ENCODE results near the gene SMPX. TPM values are rescaled to one million over a fixed set of nuclear protein-coding genes. Genes with fewer than 3 reads are reported as not detected.

Gene SMPX
- total RNA-seq, 1 donor from 2014 or later = not detected

DNA sequence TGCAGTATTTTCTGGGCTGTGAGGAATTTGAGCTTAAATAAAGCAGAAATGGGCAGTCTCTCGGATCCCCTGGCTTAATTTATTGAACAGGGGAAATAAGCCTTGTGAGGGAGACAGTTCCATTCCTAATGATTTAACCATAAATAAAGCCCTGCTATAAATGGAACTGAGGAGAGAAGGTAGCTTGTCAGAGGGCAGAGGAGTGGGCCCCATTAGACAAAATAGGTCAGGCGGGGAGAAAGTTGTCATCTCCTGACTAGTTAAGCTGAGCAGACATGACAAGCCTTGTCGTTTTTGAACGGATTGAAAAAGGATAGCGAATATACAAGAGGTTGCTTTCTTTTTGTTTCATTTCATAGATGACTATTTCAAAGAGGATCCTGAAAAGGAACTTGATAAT, 39.3 kb downstream of the SMPX start:
- Mint-ChIP-seq H3K27ac (ENCODE audit: unreplicated experiment) (no peak overlapping the region), H3K4me3 (ENCODE audit: unreplicated experiment) (no peak overlapping the region)

DNA sequence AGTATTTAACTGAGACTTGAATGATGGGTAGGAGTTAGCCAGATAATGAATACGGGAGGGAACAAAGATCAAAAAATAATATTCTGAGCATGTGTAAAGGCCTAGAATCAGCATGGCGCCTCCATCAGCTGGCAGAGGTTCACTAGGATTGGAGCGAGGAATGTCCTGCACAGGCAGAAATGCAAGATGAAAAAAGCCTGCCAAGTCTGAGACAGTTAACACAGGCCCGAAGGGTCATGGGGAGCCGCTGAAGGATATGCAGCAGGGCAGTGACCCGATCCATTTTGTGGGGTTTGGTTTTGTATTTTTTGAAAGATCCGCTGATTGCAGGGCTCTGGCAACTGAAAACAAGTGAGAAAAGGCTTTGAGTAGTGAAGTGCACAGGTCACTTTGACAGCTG, 40.1 kb downstream of the SMPX start:
- no peak overlapping the region for H3K4me3 Mint-ChIP-seq (ENCODE audit: unreplicated experiment)
- no peaks in the 10 kb centered on the region for H3K27me3 Mint-ChIP-seq (ENCODE audit: unreplicated experiment)
- no peaks in the 10 kb centered on the region for H3K9me3 Mint-ChIP-seq (ENCODE audit: unreplicated experiment)
- H3K4me1 Mint-ChIP-seq (ENCODE audit: low read depth, unreplicated experiment) = no peaks in the 10 kb centered on the region
- DNase-seq = no peak
- no peak overlapping the region for H3K27ac Mint-ChIP-seq (ENCODE audit: unreplicated experiment)
- TF ChIP-seq, protein P1, sequence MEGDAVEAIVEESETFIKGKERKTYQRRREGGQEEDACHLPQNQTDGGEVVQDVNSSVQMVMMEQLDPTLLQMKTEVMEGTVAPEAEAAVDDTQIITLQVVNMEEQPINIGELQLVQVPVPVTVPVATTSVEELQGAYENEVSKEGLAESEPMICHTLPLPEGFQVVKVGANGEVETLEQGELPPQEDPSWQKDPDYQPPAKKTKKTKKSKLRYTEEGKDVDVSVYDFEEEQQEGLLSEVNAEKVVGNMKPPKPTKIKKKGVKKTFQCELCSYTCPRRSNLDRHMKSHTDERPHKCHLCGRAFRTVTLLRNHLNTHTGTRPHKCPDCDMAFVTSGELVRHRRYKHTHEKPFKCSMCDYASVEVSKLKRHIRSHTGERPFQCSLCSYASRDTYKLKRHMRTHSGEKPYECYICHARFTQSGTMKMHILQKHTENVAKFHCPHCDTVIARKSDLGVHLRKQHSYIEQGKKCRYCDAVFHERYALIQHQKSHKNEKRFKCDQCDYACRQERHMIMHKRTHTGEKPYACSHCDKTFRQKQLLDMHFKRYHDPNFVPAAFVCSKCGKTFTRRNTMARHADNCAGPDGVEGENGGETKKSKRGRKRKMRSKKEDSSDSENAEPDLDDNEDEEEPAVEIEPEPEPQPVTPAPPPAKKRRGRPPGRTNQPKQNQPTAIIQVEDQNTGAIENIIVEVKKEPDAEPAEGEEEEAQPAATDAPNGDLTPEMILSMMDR (IDR thresholded peaks at IDR 0.05; ENCODE audit: partially characterized antibody, unreplicated experiment) = no peak
- H3K36me3 Mint-ChIP-seq (ENCODE audit: unreplicated experiment) = no peaks in the 10 kb centered on the region

More for the DNA sequence above, 39.3 kb downstream of the SMPX start:
- Mint-ChIP-seq H3K36me3 (ENCODE audit: unreplicated experiment) (no peaks in the 10 kb centered on the region), H3K9me3 (ENCODE audit: unreplicated experiment) (no peaks in the 10 kb centered on the region), H3K4me1 (ENCODE audit: low read depth, unreplicated experiment) (no peaks in the 10 kb centered on the region), H3K27me3 (ENCODE audit: unreplicated experiment) (no peaks in the 10 kb centered on the region)
- no peak for DNase-seq
- TF ChIP-seq, protein P1 (IDR thresholded peaks at IDR 0.05; ENCODE audit: partially characterized antibody, unreplicated experiment) = no peak

DNA sequence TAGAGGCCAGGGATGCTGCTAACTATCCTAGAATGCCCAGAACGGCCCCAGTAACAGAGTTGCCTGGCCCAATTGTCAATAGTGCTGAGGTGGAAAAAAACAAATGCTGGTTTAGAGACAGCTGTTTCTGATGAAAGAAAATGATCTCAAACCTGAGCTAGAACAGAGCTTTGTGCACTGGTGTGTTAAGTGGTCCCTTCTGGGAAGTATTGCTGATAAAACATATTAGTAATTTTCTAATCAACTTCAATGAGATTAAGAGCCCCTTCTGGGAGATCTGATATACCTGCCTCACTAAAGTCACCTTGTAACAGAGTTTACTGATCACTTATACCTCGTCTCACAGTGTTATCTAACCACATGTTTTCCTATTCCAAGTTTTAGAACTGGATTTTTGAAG, 42.1 kb downstream of the SMPX start:
- Mint-ChIP-seq H3K27ac (ENCODE audit: unreplicated experiment) (no peak overlapping the region), H3K36me3 (ENCODE audit: unreplicated experiment) (no peaks in the 10 kb centered on the region), H3K27me3 (ENCODE audit: unreplicated experiment) (no peaks in the 10 kb centered on the region), H3K4me1 (ENCODE audit: low read depth, unreplicated experiment) (no peaks in the 10 kb centered on the region), H3K9me3 (ENCODE audit: unreplicated experiment) (no peaks in the 10 kb centered on the region), H3K4me3 (ENCODE audit: unreplicated experiment) (no peak overlapping the region)
- TF ChIP-seq, protein P1 (IDR thresholded peaks at IDR 0.05; ENCODE audit: partially characterized antibody, unreplicated experiment) = no peak
- DNase-seq = no peak

DNA sequence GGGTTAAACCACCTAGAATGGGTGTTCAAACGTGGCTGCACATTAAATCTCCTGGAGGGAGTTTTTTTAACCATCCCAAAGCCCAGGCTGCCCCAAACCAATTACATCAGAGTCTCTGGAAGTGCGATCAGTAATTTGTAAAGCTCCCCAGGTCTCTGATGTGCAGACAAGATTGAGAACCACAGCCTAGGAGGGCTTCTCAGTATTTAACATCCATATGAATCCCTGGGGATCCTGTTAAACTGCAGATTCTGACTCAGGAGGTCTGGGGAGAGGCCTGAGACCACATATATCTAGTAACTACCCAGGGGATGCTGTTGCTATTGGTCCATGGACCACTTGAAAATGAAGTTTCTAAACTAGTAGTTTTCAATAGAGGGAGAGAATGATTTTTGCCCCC, 42.6 kb downstream of the SMPX start:
- no peak for DNase-seq
- Mint-ChIP-seq H3K4me1 (ENCODE audit: low read depth, unreplicated experiment) (no peaks in the 10 kb centered on the region), H3K9me3 (ENCODE audit: unreplicated experiment) (no peaks in the 10 kb centered on the region), H3K27ac (ENCODE audit: unreplicated experiment) (no peak overlapping the region), H3K27me3 (ENCODE audit: unreplicated experiment) (no peaks in the 10 kb centered on the region), H3K36me3 (ENCODE audit: unreplicated experiment) (no peaks in the 10 kb centered on the region), H3K4me3 (ENCODE audit: unreplicated experiment) (no peak overlapping the region)
- TF ChIP-seq, protein P1 (IDR thresholded peaks at IDR 0.05; ENCODE audit: partially characterized antibody, unreplicated experiment) = no peak

DNA sequence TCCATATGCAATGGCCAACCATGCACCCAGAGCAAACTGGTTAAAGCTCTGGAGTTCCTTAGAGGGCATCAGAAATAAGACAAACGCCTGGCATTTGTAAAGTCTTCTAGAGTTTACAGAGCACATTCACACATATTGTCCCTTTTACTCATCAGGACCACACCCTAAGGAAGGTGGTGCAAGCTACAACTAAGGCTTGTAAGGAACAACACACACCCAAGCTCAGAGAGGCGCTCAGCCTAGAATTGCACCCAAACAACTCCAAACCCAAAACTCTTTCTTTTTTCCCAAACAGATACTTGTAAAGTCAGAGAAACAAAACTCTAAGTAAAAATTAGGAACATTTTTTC, 46.1 kb downstream of the SMPX start:
- Mint-ChIP-seq H3K9me3 (ENCODE audit: unreplicated experiment) (no peaks in the 10 kb centered on the region), H3K4me1 (ENCODE audit: low read depth, unreplicated experiment) (no peaks in the 10 kb centered on the region), H3K36me3 (ENCODE audit: unreplicated experiment) (no peaks in the 10 kb centered on the region), H3K27me3 (ENCODE audit: unreplicated experiment) (no peaks in the 10 kb centered on the region), H3K4me3 (ENCODE audit: unreplicated experiment) (no peak overlapping the region), H3K27ac (ENCODE audit: unreplicated experiment) (no peak overlapping the region)
- TF ChIP-seq, protein P1 (IDR thresholded peaks at IDR 0.05; ENCODE audit: partially characterized antibody, unreplicated experiment) = no peak
- no peak for DNase-seq
